SK-N-SH (cell line): ENCODE results near the gene ARL8A.

Experiments
- CTCF ChIP-seq: fragments of 200-600 bp; sonication (generic); IDR thresholded peaks from 2 replicates; pipeline ENCODE4 v1.6.1; 2017; ENCODE audit warnings: antibody characterized with exemption, mild to moderate bottlenecking, moderate library complexity
- GABPA ChIP-seq: IDR thresholded peaks from 2 replicates; pipeline ENCODE4 v1.4.0; 2012; ENCODE audit warnings: low read depth, mild to moderate bottlenecking
- POLR2AphosphoS5 ChIP-seq: IDR thresholded peaks from 2 replicates; pipeline ENCODE4 v1.6.1; 2012; ENCODE audit warnings: low read depth, low read length
- REST ChIP-seq: IDR thresholded peaks from 2 replicates; pipeline ENCODE4 v1.6.1; 2012; ENCODE audit warnings: mild to moderate bottlenecking, low read depth, low read length, moderate library complexity

- no peak for TF ChIP-seq CTCF
- TF ChIP-seq POLR2AphosphoS5: no peak
- TF ChIP-seq REST: no peak
- TF ChIP-seq GABPA: no peak
These were observed 43.3 kb upstream of the ARL8A start for GRCh38 chr1:202187697-202188407.
